NCI-H345 treated with DMSO at 0.1 percent for 48 hours (cell line): ENCODE data around the gene OR7D4.
A peak's percentile ranks its signal among the peaks of the same experiment; 100 is the strongest.
"Not testable (repeated sequence)": the region's sequence is repeated elsewhere in the genome, so short reads cannot be mapped to it uniquely, and the experiment has no call there.

Source experiments
- DNase-seq: peaks from one replicate; lab custom pipeline; 2025; ENCODE audit not compliant: unreplicated experiment; lab: John Stamatoyannopoulos, UW

The OR7D4 gene

DNA sequence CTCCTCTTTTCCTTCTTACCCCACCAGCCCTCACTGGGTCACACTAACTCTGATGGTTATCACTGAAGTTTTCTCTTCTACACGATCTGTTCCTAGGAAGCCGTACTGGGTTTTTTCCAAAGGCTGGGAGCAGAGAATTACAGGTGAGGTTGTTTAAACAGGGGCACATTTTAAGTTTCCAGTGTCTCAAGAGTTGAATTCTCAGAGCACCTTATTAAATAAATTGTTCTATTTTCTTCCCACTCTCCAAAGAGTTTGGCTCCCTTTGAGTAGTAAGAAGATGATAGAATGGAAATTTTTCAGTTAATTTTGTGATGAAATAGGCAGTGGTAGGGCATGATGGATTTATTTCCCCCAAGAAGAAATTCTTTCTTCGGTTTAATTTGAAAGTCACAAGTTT is at the start of gene OR7D4:
Gene OR7D4 (minus strand): TSS at position 101 of the 400 bp plus-strand sequence. CDS start 4,752 bp downstream, outside the sequence.
- no peak for DNase-seq

DNA sequence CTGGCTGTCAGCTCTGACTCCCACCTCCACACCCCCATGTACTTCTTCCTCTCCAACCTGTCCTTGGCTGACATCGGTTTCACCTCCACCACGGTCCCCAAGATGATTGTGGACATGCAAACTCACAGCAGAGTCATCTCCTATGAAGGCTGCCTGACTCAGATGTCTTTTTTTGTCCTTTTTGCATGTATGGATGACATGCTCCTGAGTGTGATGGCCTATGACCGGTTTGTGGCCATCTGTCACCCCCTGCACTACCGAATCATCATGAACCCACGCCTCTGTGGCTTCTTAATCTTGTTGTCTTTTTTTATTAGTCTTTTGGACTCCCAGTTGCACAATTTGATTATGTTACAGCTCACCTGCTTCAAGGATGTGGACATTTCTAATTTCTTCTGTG is 31.8 kb upstream of the OR7D4 start:
- no peak for DNase-seq

DNA sequence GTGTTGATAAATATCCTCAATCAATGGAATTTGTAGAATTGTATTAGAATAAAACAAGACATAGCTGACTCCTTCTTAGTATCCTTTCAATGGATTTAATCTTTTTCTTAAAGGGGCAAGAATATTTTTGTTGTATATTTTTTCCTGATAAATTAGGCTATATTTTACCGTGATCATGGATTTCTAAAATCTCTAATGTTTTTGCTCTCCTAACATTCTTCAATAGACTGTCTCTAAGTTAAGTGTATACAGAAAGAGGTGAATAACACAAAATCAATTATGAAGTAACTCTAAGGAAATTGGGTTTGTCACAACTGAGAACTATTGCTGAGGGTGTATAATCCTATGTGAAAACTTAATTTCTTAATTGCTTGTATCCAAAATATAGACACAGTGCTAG is 31.2 kb upstream of the OR7D4 start, which contains the start of gene OR7E24:
Gene OR7E24 (plus strand): TSS at position 301 of the 400 bp plus-strand sequence. CDS start 114 bp downstream, outside the sequence.
- DNase-seq, result no peak

DNA sequence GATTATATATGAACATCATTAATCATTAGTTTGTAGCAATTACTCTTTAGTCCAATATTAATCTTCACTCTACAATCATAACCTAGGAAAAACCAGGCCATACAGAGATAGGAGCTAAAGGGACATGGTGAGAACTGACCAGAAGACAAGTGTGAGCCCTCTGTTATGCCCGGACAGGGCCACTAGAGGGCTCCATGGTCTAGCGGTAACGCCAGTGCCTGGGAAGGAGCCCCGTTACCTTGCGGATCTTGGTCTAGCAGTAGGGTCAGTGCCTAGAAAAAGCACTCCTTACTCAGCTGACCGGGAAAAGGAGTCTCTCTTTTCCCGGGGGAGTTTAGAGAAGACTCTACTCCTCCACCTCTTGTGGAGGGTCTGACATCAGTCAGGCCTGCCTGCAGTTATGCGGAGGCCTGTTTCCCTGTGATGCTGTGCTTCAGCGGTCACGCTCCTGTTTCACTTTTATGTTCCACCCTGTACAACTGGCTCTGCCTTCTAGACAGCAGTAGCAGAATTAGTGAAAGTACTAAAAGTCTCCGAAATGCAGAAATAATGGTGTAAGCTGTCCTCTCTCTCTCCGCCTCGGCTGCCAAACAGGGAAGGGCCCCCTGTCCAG is 13.8 kb downstream of the OR7D4 start:
- DNase-seq, result peak; percentile 8

DNA sequence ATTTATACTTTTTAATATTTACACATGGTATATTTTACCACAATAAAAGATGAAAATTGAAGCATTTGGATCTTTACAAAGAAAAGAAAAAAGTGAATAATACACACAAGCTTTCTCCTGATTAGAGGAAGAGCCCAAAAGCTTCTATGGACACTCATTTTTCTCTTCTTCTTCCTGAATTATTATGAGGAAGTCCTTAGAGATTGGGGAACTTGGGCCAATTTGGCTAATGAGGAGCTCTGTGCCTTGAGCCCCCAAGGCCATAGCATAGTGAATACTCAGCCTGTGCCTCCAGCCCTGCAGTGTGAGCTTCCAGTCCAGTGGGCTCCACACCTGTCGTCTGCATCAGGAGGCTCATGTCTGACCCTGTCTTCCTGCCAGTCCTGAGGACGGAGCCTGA is 21.3 kb downstream of the OR7D4 start:
- DNase-seq, result not testable (repeated sequence)

DNA sequence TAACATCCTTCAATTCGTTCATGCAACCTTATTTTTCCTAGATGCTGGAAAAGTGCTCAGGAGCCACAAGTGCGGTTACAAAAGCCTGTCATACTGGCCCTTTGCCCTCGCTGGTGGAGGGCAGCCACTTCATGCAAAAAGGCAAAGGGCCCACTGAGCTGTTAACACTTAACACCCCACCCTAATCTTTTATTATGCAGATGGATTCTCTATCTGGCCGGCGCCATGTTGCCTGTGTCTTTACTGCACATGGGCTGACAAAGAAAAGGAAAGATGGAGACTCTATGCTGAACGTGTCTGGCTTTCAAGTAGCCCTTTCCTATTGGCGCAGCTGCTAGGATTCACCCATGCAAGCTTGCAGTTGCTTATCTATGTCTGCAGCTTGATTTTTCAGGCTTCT is 29.9 kb downstream of the OR7D4 start:
- DNase-seq, result no peak

DNA sequence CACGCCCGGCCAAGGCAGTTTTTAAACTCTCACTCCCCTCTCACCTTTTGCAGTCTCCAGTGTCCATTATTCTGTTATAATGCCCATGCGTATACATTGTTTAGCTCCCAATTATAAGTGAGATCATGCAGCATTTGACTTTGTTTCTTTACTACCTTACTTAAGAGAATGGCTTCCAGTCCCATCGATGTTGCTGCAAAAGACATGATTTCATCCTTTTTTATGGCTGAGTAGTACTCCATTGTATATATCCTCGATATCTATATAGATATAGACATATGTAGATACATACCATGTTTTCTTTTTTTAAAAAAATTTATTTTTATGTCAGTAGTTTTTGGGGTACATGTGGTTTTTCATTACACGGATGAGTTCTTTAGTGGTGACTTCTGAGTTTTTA is 32.2 kb downstream of the OR7D4 start:
- DNase-seq, result no peak

DNA sequence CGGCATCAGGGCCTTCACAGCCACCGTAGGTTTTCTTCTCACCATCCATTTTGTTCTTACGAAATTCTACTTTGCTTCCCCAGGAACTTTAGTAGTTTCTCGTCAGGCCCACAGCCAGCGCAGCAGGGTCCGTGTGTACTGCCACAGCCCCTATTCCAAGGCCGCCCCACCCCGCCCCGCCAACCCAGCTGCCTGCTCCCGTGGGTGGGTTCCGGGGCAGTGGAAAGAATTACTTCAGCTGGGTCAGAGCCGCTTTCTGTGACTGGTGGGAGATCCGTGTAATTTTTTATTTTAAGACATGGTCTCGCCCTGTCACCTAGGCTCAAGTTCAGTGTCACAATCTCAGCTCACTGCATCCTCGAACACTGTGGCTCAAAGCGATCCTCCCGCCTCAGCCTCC is 36.4 kb downstream of the OR7D4 start:
- DNase-seq, result no peak

DNA sequence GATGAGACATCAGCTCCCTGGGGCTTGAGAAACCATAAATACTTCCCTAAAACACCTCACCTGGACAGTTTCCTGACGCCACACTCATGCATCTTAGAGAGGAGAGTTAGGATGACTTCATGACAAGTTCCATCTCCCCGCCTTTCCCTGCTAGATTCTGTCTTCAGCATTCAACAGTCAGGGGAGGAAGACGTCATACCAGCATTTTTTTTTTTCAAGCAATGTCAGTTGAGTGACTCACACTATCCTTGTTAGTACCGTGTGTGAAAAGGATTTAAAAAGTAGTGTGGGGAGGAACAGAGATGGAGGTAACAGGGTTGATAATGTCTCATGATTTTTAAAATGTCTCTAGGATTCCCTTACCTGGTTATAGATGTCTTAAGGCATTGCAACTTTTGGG is 40.5 kb downstream of the OR7D4 start, which contains the start of gene OR7D2:
Gene OR7D2 (plus strand): TSS at position 79 of the 400 bp plus-strand sequence. CDS start 6,803 bp downstream, outside the sequence.
- DNase-seq, result no peak

DNA sequence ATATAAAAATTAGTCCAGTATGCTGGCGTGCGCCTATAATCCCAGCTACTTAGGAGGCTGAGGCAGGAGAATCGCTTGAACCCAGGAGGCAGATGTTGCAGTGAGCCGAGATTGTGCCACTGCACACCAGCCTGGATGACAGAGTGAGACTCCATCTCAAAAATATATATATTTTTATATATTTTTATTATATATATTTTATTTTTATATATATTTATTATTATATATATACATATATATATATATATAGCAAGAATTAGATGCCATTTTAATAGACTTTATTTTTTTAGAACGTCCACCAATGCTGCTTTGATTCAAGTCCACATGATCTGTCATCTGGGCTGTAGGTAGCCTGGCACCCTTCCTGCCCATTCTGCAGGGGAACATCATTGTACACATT is 44.1 kb downstream of the OR7D4 start:
- no peak for DNase-seq

DNA sequence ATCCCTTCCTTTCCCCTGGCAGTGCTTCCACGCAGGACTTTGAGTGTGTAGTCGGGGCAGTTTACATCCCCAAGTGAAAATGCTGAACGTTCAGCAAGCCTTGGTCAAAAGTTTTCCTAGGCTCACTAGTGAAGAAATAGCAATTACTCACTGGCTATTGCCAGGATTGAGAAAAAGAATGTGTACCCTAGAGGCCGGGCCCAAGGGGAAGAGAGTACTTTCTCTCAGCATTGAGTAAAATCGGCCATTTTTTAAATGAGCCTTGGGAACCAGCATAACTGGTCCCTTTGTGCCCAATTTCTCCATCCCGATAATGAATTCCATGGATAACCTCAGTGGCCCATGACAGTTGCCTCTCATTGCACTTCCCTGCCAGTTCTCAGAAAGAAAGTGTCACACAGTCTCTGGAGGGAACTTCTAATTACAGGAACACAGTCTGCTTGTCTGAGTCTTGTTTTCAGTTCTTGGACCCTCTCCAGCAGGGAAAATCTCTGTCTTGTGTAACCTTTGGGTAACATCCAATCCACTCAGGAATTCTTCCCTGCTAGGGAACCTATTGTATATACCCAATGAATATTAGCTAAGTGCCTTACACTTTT is 47.9 kb downstream of the OR7D4 start:
- DNase-seq, result no peak

DNA sequence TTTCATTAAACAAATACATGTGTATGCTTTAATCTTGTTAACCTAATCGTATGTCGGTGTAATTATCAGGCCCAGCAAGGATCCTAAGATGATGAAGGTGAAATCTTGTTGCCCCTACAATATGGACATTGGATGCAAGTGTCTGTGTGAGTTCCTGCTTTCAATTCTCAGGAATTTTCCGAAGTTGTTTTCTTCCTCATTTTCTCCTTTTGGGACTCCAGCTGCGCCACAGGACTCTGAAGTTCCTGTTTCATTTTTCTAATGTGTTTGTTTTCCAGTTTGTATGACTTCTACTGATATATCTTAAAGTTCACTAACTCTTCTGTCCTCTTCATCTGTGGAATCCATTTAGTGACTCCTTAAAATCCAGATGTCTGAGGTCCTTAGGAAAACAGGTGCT is 52.5 kb downstream of the OR7D4 start:
- DNase-seq, result no peak

DNA sequence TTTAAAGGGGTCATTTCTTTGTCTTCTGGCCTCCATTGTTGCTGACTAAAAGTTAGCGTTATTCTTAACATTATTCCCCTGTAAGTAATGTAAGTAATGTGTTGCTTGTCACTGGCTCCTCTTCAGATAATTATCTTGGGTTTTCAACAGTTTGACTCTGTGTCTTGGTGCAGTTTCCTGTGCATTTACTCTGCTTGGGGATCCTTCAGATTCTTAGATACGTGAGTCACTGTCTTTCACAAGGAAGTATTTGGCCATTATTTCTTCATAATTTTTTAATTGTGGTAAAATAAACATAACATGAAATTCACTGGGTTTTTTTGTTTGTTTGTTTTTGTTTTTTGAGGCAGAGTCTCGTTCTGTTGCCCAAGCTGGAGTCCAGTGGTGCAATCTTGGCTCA is 54.1 kb downstream of the OR7D4 start:
- no peak for DNase-seq

DNA sequence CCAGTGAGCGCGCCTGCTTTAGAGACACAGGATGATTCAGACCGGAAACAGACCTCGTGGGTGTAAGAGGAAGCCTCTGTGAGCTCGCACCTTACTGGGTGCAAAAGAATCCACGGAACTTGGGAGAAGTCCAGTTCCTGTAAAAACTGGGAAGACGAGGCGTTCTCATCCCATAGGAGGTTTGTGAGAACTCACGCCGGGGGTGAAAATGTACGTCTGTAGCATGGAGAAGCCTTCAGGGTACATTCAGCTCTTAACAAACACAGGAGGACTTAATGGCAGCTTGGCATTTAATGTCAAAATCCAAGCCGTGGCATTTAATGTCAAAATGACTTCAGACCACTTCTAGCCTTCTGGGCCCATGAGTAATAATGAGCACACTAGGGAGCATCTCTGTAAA is 58.0 kb downstream of the OR7D4 start:
- DNase-seq, result no peak
